ENCODE results near the gene MACF1. TPM values are rescaled to one million over a fixed set of nuclear protein-coding genes. Genes with fewer than 3 reads are reported as not detected.

MACF1 gene
- total RNA-seq, 4 donors from 2014 or later = 210 to 602 (median 573) TPM

DNA sequence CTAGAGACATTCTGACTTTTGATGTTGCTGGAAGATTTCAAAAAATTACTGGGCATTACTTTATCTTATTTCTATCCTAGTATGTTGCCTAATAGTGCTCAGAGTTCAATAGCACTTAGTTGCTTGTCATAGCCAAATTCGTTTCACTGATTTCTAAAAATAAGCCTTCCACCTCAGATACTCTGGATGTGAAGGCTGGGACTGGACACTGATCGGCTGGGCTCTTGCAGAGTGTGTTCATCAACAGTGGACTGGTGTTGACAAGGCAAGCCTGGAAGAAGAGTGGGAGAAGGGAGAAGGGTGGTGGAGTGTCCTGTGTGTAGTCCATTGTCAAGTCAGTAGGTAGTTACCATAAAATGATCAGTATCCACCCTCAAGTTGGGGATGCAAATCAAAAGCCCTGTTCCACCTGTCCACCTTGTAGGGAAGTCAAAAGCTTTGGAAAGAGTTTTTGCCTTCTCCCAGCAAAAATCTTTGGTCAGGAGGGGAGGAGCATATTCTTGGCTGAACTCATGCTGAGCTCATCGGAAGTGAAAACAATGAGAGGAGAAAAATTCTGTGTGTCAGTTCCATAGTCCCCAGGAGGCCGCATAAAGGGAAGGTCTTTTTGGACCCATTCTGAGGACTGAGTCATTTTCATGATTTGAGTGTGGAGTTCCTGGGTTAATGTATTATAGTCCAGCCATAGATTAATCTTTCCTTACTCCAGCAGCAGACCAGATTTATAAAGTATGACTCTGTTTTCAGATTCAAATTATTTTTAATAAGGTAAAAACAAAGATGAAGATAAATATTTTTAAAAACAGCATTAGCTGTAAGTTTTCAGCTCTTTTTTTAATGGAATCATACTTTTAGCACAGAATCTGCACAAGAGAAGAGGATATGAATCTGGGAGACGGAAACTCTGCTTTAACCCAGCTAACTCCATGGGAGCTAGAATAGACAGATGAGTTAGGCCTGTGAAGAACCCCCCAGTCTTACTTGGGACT is 187.5 kb downstream of the MACF1 start:
- H3K27me3 ChIP-seq = no peaks in the 10 kb centered on the region
- TF ChIP-seq, protein P1, sequence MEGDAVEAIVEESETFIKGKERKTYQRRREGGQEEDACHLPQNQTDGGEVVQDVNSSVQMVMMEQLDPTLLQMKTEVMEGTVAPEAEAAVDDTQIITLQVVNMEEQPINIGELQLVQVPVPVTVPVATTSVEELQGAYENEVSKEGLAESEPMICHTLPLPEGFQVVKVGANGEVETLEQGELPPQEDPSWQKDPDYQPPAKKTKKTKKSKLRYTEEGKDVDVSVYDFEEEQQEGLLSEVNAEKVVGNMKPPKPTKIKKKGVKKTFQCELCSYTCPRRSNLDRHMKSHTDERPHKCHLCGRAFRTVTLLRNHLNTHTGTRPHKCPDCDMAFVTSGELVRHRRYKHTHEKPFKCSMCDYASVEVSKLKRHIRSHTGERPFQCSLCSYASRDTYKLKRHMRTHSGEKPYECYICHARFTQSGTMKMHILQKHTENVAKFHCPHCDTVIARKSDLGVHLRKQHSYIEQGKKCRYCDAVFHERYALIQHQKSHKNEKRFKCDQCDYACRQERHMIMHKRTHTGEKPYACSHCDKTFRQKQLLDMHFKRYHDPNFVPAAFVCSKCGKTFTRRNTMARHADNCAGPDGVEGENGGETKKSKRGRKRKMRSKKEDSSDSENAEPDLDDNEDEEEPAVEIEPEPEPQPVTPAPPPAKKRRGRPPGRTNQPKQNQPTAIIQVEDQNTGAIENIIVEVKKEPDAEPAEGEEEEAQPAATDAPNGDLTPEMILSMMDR (IDR thresholded peaks at IDR 0.05) = no peak
- TF ChIP-seq POLR2A (IDR thresholded peaks at IDR 0.05) = no peak
- peak overlapping the region; percentile 65 to 79 for H3K27ac ChIP-seq
- no peak overlapping the region for H3K4me3 ChIP-seq
- intact Hi-C loops (cut with DNase I; ENCODE audit: low total_unique reads) = no loop called here
- no peaks in the 10 kb centered on the region for H3K9me3 ChIP-seq
- peaks cover 18 to 30% of the 10 kb centered on the region in 2 donors for H3K4me1 ChIP-seq
- no peaks in the 10 kb centered on the region for H3K36me3 ChIP-seq
- peak; percentile 37 to 38 for DNase-seq

DNA sequence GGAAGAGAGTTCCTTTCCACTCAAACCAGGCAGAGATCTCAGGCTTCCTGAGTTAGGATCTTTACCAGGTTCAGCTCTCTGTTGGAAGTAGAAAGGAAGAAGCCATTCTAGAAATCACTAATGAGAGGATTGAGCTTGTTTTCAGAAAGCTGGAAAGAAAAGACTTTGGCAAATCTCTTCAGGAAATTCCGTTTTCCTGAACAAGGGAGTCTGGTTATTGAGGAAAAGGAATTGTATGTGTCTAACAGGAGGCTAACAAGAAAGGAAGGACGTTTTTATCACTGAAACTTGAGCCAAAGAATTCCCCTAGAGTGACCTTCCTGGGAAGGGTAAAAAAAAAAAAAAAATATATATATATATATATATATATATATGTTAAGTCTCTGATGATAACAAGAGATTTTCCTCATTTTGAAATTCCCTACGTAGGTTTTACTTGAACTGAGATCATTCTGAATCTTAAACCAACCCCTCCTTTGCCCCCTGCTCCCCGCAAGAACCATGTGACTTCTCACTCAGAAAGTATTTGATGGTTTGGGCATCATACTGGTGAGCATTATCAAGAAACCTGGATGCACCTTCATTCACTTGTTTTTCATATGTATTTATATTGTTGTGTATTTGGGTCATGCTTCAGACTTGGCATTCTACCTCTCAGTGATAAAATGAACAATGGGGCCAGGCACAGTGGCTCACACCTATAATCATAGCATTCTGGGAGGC is 188.5 kb downstream of the MACF1 start:
- H3K9me3 ChIP-seq = no peaks in the 10 kb centered on the region
- H3K4me1 ChIP-seq = peaks cover 21 to 30% of the 10 kb centered on the region in 2 donors
- H3K36me3 ChIP-seq = no peaks in the 10 kb centered on the region
- no peak for DNase-seq
- no peak overlapping the region for H3K4me3 ChIP-seq
- no peaks in the 10 kb centered on the region for H3K27me3 ChIP-seq
- peak overlapping the region; percentile 65 to 79 for H3K27ac ChIP-seq
- TF ChIP-seq, protein P1 (IDR thresholded peaks at IDR 0.05) = no peak
- no peak for TF ChIP-seq POLR2A (IDR thresholded peaks at IDR 0.05)
- intact Hi-C loops (cut with DNase I; ENCODE audit: low total_unique reads) = no loop called here

- peaks cover 26 to 30% of the 10 kb centered on the region in 2 donors for H3K4me1 ChIP-seq
- H3K4me3 ChIP-seq = no peak overlapping the region
- DNase-seq = no peak
- H3K27ac ChIP-seq = peak overlapping the region; percentile 23 to 79
- TF ChIP-seq POLR2A (IDR thresholded peaks at IDR 0.05) = no peak
- TF ChIP-seq, protein P1 (IDR thresholded peaks at IDR 0.05) = no peak
- intact Hi-C loops (cut with DNase I; ENCODE audit: low total_unique reads) = no loop called here
- H3K27me3 ChIP-seq = no peaks in the 10 kb centered on the region
- H3K9me3 ChIP-seq = no peaks in the 10 kb centered on the region
- H3K36me3 ChIP-seq = no peaks in the 10 kb centered on the region
Observed at GRCh38 chr1:39393645-39394044, 189.2 kb downstream of the MACF1 start.

GRCh38 chr1:39394059-39394458 is 189.6 kb downstream of the MACF1 start:
- DNase-seq = no peak
- intact Hi-C loops (cut with DNase I; ENCODE audit: low total_unique reads) = no loop called here
- no peaks in the 10 kb centered on the region for H3K27me3 ChIP-seq
- H3K9me3 ChIP-seq = no peaks in the 10 kb centered on the region
- H3K36me3 ChIP-seq = no peaks in the 10 kb centered on the region
- no peak for TF ChIP-seq POLR2A (IDR thresholded peaks at IDR 0.05)
- TF ChIP-seq, protein P1 (IDR thresholded peaks at IDR 0.05) = no peak
- H3K27ac ChIP-seq = peak overlapping the region; percentile 23 to 79
- H3K4me1 ChIP-seq = peaks cover 26 to 30% of the 10 kb centered on the region in 2 donors
- H3K4me3 ChIP-seq = no peak overlapping the region

All from uterus (tissue), 4 donors.